NCI-H510A (cell line): ENCODE results near the gene DAW1.
A peak's percentile ranks its signal among the peaks of the same experiment; 100 is the strongest.

Experiments
- DNase-seq: peaks from one replicate; lab custom pipeline; 2025; lab: John Stamatoyannopoulos, UW

DAW1 gene

DNA sequence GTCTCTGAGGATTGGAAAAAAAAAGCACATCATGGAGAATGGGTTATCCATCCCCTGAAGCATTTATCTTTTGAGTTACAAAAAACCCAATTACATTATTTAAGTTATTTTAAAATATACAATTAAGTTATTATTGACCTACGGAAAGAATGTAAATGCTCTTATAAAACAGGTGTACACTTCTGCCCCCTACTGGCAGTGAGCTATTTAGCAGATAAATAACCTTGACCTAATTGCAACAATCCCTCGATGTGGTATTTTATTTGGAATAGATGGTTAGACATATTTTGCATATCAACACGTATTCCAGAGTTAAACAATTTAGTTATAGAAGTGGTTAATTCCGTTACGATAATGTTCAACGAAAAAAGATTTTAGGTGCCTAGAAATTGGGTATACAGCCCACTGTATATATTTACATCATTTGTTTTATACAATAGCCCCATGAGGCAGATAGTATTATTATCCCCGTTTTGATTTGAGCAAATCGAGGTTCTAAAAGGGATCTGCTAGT is 9.1 kb upstream of the DAW1 start:
- no peak for DNase-seq

DNA sequence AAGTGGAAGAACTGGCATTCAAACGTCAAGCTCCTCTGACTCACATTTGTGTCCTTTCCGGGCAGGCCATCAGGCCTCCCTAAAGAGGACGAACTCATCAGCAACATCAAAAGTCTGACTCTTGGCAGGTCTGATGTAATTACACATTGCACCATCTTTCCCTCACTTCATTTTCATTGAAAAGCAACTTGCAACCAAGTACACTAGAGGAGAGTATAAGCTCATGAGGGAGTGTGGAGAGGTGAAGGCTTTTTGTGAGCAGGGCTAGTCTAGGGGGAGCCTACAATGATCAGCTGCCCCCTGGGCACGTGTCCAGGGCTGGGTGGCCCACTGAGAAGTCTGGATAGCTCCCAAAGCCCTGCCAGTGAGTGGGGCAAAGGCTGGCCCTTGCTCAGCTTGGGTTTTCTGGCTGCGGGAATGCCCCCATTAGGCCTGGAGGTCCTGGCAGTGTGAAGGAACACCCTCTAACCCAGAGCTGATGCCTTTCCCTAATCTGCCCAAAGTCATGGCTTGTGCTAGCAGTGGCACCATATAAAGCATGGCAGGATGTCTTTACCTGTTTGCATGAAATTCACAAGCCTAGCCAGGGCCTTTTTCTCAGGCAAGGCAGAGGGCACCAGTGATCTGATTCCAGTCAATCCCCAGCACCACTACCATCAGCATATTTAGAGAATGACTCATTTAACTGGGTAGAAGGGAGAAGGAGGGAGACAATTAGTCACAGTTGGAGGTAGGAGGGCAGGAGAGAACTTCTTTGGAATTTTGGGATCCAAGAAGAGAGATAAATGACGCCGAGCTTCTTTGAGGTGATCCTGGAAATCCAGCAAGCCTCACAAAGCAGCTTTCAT is 8.5 kb upstream of the DAW1 start:
- DNase-seq, result no peak

DNA sequence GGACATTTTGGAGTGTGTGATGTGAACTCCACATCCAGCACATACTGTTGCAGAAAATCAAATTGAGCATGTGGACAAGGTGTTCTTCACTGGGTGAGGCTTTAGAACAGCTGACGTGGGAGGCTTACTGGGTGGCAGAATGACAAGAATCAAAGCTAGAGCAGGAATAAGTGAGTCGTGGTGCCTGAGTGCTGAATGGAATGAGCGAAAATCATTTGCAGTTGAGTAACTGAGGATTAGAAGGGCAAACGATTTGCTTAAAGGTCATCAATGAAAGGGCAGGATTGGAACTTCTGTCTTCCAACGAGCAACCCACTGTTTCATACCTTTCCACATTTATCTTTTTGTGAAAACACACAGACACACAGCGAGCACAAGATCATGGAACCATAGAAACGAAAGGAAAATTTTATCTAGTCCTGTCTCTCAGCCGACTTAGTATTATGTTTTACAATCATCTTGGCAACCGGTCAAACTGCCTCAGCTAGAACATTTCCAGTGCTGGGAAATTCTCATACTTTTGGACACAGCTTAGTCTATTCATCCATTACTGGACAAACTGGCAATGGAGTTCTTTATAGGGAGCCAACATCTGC is 7.2 kb upstream of the DAW1 start:
- DNase-seq, result no peak

DNA sequence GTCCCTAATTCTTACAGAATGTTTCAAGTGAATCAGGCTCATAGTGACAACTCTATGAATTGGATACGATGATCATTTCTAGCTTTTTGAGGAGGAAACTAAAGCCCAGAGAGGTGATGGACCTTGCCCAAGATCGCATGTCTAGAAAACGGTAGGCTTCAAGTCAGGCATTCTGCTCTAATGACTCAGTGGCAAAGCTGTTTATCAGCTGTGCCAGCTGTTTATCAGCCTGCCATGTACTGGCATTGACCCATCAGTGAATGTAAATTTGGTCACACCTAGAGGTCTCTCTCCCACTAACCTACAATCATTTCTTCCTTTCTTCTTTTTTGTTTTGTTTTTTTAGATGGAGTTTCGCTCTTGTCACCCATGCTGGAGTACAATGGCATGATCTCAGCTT is 6.1 kb upstream of the DAW1 start:
- DNase-seq, result no peak

DNA sequence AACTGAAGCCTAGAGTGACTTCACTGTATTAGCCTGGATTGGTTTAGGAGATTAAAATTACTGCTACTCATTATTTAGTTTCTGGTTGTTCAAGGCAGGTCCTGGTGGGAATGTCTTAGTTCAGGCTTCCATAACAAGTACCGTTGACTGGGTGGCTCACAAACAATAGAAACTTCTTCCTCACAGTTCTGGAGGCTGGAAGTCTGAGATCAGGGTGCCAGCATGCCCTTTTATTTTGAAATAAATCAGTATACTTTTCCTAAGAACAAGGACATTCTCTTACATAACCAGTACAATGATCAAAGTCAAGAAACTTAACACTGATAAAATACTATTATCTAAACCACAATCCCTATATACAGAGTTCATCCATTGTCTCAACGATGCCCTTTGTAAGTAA is 4.0 kb upstream of the DAW1 start:
- DNase-seq, result no peak

DNA sequence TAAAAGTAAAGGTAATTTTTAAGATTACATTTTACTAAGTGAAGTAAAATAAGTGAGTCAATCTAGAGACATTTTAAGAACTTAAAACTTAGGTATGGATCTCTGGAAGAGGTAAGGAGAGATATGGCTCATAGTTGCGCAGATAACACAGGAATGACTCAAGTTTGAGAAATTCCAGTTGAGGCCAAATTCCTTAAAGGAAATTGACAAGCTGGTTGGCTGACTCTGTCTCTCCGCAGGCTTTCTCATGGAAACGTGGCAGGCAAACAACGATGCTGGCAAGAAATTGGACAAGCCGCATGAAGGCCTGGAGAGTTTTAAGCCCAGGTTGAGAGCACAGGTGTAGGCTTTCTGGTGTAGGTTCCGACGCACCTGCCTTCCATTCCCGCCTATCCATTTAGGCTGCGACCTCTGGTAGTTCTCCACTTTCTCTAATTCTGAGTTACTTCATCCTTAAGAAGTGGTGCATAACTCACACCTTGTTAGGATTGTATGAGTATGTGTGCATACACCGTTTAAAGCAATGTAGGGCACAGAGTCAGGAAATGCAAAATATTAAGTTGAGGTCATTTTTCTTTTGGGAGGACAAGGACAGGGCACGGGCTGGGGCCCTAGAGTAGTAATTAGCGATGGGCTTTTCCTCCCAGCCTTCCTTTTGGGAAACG is 589 bp upstream of the DAW1 start:
- no peak for DNase-seq

DNA sequence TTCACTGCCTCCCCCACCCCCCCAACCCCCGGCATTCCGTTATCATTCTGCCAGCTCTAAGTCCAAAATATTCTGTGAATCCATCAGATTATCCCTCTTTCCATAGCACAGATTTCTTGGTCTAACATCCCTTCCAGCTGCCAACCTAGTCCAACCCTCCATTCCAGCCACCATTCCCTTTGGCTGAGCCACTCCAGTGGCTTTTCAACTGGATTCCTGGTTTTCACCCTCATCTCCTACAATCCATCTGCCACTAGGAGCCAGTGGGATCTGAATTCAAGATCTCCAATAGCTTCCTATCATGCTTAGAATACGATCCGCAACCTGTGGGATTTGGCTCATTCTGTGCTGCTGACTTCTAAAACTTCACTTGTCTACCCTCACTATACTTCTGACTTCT is 1.2 kb downstream of the DAW1 start:
- no peak for DNase-seq

DNA sequence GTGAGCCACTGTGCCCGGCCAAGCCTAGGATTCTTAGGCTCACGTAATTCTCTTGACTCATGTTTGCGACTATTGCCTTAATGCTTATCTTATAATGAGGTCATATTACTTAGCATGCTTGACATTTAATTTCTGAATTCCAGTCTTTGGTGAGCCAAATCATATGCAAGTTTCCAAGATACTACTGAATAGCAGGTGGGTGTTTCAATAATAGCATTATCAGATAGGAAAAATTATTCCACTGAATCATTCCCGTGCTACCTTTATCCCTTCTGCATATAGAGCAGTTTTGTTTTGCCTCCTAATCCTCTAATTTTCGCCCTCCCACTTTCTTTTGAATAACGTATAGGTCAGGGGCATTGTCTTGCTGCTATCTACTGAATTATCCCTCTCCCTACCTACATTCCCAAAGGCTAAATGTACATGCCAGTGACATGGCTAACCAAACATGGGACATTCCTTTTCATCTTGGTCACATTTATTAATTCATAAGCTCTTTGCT is 4.9 kb downstream of the DAW1 start:
- DNase-seq, result no peak

DNA sequence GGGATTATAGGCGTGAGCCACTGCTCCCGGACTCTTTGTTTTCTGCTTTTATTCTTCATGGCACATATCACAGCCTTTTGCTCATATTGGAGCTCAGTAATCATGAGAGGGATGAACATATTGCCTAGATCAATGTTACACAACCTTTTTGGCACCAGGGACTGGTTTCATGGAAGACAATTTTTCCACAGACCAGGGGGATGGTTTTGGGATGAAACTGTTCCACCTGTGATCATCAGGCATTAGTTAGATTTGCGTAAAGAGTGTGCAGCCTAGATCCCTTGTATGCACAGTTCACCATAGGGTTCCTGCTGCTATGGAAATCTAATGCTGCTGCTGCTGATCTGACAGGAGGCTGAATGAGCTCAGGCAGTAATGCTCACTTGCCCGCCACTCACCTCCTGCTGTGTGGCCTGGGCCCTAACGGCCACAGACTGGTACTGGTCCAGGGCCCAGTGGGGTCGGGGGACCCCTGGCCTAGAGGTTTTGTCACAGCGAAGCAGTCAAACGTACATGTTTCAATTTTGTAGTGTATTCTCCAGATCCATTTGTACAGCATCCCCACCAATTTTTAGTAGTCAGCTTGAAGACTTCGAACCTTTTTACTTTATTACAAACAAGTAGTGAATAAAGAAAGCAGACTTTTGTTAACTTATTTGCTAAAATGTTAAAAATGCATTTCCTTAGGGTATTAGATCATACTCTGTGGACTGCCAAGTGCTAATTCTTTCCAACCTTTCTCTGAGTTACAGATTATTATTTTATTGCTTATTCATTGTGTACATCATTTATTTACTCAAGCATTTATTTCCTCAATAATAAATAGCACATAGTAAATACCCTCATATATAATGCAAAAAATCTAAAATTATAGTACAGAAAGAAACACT is 6.2 kb downstream of the DAW1 start:
- DNase-seq, result no peak

DNA sequence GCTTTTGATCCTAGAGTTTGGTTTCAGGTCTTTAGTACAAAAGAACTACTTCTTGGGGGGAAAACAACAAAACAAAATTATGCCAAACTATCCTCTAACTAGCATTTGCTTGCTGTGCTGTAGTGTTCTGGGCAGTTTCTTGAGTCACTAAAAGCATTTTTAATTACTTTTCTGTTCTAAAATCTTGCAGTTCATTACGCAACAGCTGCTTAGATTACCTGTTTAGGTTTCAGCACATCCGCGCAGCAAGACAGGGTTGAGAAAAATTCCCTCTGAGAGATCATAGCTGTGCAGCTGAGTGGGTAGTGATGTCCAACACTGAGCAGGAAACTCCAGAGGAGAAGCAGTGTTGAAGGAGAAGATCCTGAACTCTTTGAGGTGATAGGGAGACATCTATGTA is 9.0 kb downstream of the DAW1 start:
- no peak for DNase-seq

DNA sequence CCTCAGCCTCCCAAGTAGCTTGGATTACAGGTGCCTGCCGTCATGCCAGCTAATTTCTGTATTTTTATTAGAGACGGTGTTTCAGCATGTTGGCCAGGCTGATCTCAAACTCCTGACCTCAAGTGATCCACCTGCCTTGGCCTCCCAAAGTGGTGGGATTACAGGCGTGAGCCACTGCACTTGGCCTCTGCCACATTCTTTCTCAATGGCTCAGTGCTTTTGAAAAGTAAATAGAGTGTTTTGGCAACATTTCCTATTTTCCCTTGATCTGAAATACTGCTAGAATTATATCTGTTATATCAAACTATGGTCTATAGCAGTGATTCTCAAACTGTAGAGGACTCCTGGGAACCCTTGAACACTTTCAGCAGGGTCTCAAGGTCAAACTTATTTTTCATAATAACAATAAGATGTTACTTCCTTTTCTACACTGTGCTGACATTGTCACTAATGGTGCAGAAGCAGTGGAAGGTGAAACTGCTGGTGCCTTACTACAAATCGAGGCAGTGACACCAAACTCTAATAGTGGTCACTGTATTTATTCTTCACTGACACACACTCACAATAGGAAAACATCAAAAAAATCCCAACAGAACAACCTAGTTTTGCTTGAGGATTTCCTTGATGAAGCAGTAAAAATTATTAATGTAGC is 10.6 kb downstream of the DAW1 start:
- no peak for DNase-seq

DNA sequence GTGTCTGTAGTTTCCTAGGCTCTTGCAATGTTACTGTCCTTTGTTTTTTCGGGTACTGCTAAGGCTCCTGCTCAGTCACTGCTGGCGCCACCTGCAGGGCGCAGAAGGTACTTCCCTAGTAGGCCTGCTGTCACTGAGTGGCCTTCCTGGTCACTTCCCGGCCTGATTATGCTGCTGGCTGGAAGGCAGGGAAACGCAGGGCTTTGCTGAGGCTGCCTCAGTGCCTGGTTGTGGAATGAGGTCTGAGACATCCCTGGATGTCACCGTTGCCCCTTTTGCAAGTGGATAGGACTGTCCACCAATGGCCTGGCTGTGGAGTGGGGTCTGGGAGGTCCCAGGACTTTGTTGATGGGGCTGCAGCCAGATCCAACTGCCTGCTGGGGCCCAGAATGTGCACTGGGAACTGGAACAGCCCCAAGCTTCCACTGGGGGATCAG is 13.1 kb downstream of the DAW1 start:
- DNase-seq, result peak; percentile 30

DNA sequence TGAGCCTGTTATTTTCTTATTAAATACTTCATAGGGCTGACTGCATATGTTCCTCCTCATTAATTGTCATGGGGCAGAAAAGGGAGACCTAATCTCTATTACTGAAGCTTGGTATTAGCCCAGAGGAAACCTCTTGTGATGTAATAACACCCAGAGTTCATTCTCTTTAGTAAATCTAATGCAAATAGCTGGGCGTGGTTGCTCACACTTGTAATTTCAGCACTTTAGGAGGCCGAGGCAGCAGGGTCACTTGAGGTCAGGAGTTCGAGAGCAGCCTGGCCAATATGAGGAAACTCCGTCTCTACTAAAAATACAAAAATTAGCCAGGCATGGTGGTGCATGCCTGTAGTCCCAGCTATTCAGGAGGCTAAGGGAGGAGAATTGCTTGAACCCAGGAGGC is 14.7 kb downstream of the DAW1 start:
- no peak for DNase-seq

DNA sequence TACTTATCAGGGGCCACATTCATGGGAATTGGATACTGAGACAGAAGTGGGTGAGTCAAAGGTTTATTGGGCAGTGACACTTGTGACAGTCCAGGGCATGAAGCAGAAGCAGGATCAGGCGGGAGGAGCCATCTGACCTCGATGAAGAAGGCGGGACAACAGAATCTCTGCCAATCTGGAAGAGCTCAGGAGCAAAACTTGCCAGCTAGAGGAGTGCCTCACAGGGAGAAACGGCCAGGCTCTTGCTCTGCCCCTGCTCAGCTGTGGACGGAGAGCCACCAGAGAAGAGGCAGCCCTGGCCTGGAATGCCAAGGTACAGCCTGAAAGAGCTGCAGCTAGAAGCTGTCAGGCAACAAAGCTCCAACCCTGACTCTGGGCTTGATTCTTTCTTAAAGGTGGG is 16.9 kb downstream of the DAW1 start:
- no peak for DNase-seq

DNA sequence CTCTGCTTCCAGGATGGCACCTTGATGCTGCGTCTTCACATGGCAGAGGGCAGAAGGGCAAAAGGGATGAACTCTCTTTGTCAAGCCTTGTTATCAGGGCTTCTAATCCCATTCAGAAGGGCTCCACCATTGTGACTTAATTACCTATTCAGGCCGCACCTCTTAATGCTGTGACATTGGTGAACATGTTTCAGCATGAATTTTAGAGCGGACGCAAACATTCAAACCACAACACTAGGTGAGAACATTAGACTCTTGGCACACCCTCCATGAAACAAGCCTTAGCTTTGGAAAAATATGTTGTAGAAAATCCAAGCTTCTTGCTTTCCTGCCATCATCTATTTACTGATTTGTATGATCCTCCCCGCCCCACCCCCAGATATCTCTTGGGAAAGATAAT is 17.9 kb downstream of the DAW1 start:
- no peak for DNase-seq

DNA sequence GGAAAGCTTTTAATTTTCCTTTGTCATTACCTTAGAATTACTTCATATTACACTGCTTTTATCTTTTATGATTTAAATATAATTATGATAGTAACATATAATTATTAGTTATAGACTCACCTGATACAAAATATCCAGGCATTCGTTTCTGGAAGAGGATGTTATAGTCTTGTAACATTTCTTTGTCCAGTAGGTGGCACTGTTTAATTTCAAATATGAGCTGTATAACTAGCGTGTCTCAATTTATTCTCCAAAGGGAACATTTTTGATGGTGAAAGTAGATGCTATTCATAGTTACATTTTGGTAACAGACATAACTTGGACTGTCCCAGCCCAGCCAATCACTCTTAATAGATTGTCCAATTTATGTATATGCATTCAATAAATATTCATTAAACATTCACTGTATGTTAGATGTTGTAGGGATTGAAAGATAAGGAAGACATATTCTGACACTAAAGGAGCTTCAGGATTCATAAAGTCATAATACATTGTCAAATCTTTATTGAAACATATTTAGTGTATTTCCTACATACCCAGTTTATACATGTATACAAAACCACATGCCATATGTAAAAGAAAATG is 19.2 kb downstream of the DAW1 start:
- peak; percentile 53 for DNase-seq

DNA sequence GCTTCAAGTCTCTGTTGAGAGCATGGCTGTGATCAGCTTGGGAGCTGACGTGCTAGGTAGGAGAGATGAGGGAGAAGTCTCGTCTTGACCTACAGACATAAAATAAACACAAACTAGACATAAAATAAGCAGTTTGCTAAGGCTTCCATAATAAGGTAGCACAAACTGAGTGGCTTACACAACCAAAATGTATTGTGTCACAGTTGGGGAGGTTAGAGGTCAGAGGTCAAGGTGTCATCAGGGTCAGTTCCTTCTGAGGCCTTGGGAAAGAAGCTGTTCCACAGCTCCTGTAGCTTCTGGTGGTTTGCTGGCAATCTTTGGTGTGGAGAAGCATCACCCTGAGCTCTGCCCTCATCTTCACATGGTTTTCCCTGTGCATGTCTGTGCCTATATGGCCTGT is 20.2 kb downstream of the DAW1 start:
- no peak for DNase-seq

DNA sequence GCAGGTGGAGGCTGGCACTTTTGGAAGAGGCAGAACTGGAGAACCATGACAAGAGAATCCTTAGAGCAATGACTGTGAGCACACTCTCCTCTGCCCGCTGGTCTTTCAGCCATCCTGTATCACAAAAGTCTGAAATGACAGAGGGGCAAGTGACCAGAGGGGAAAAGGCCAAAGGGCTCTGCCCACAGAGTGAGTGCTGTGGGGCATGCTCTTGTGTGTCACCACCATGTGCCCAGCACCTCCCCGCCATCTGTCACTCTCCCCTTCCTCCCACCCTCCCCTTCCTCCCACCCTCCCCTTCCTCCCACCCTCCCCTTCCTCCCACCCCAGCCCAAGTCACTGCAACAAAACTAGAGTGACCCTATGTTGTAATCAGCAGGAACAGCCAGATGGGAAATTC is 31.9 kb downstream of the DAW1 start:
- DNase-seq, result no peak

DNA sequence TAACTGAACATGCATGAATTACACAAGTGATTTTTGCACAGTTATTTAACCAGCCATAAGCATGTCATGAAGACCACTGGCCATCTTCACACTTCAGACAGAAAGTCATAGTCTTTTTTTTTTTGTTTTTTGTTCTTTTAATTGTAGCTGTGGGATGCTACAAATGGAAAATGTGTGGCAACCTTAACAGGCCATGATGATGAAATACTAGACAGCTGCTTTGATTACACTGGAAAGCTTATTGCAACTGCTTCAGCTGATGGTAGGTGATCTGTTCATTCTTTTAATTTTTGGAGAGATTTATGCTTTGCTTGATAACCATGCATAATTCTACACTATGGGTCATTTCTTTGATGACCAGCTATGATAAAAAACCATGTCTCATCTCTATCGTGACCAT is 35.6 kb downstream of the DAW1 start:
- DNase-seq, result no peak

DNA sequence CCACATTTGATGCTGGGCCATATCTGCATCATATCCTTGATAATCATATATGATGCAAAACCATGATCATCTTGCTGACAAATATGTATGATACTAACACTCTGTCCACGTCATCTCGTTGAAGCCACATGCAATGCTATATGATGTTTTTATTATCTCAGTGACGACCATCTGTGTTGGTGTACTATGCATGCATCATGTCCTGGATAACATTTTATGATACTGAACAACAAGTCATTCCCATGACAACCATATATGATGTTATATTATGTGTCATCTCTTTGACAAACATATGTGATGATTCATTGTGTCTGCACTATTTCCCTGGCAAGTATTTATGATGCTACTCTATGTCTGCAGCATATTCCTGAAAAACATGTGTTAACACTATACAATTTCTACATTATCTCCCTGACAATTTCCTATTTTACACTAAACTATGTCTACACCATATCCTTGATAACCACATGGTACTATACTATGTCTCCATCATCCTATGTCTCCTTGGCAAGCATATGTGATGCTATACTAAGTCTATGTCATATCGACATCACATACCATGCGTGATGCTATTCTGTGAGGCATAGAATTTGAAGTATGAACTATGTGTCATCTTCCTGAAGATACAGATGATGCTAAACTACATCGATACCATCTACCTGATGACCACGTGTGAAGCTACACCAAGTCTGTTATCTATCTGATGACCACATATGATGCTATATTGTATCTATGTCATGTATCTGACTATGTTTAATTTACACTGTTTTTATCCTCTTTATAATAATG is 37.0 kb downstream of the DAW1 start:
- no peak for DNase-seq
